GM12801 (cell line): ENCODE measurements around the gene MPZ.

ENCODE experiments used
- CTCF ChIP-seq: IDR thresholded peaks from one replicate; pipeline ENCODE4 v1.5.1; 2011; ENCODE audit warnings: control low read depth; ENCODE audit not compliant: insufficient read length; ENCODE audit errors: extremely low read depth

Gene MPZ

GRCh38 chr1:161307230-161307768, 2.5 kb downstream of the MPZ start:
- TF ChIP-seq CTCF: no peak

- no peak for TF ChIP-seq CTCF
Observed at GRCh38 chr1:161305867-161306519, 3.8 kb downstream of the MPZ start.

- TF ChIP-seq CTCF: no peak
Observed at GRCh38 chr1:161304927-161305866, 4.6 kb downstream of the MPZ start.

GRCh38 chr1:161300478-161300877, 9.3 kb downstream of the MPZ start:
- TF ChIP-seq CTCF: no peak

GRCh38 chr1:161299347-161299746, 10.4 kb downstream of the MPZ start:
- no peak for TF ChIP-seq CTCF

- no peak for TF ChIP-seq CTCF
Observed at GRCh38 chr1:161298116-161298515, 11.7 kb downstream of the MPZ start.

GRCh38 chr1:161297415-161297814, 12.4 kb downstream of the MPZ start:
- no peak for TF ChIP-seq CTCF
